Natural killer cell (primary cell): Measurements from ENCODE around the gene SCYL1. TPM values are rescaled to one million over a fixed set of nuclear protein-coding genes. Genes with fewer than 3 reads are reported as not detected.
A peak's percentile ranks its signal among the peaks of the same experiment; 100 is the strongest.

ENCODE experiments used
- ATAC-seq, 3 donors: fragments of 150-1000 bp in 2 of 3; fragments of 200-7000 bp in 1 of 3; cut with Tn5 transposase; 1 replicate in 1 of 3; 2 replicates in 2 of 3; pipeline ENCODE4 v1.10.0; 2021; ENCODE audit warnings: mild to moderate bottlenecking in 2 of 3, moderate library complexity in 2 of 3
- DNase-seq, 2 donors: peaks; one replicate each; pipeline versions ENCODE4 v3.0.0 to v3.0.0-alpha.2; 2013 to 2021; ENCODE audit warnings: mixed read lengths in 1 of 2
- H3K27ac ChIP-seq: one replicate; pipeline ENCODE4 v1.5.1; 2013; ENCODE audit warnings: mild to moderate bottlenecking, low read length
- H3K27me3 ChIP-seq: one replicate; pipeline ENCODE4 v1.6.1; 2013; ENCODE audit warnings: low read length; ENCODE audit not compliant: control insufficient read depth, insufficient read depth
- H3K36me3 ChIP-seq: one replicate; pipeline ENCODE4 v1.6.1; 2013; ENCODE audit warnings: low read length; ENCODE audit not compliant: control insufficient read depth, insufficient read depth
- H3K4me1 ChIP-seq: one replicate; pipeline ENCODE4 v1.6.1; 2013; ENCODE audit warnings: low read length; ENCODE audit not compliant: control insufficient read depth, insufficient read depth
- H3K4me3 ChIP-seq: one replicate; pipeline ENCODE4 v1.5.1; 2013; ENCODE audit warnings: low read length
- H3K9me3 ChIP-seq: one replicate; pipeline ENCODE4 v1.6.1; 2013; ENCODE audit warnings: low read length; ENCODE audit not compliant: control insufficient read depth, insufficient read depth
- H3K27ac Mint-ChIP-seq, 2 donors: one replicate each; pipeline ENCODE4 v1.8.0; 2022; ENCODE audit warnings: mild to moderate bottlenecking in 2 of 2, mixed read lengths in 2 of 2, moderate library complexity in 1 of 2
- H3K27me3 Mint-ChIP-seq, 2 donors: one replicate each; pipeline ENCODE4 v1.8.0; 2022; ENCODE audit warnings: low read depth in 2 of 2, mixed read lengths in 2 of 2
- H3K36me3 Mint-ChIP-seq: one replicate; pipeline ENCODE4 v1.8.0; 2022; ENCODE audit warnings: mixed read lengths
- H3K4me1 Mint-ChIP-seq, 2 donors: one replicate each; pipeline ENCODE4 v1.8.0; 2022; ENCODE audit warnings: mixed read lengths in 2 of 2
- H3K4me3 Mint-ChIP-seq: one replicate; pipeline ENCODE4 v1.8.0; 2022; ENCODE audit warnings: mild to moderate bottlenecking, moderate library complexity, mixed read lengths
- H3K9me3 Mint-ChIP-seq, 2 donors: one replicate each; pipeline ENCODE4 v1.8.0; 2022; ENCODE audit warnings: mixed read lengths in 2 of 2
- WGBS: methylation state at CpG from one replicate; pipeline ENCODE4 v1.1.7; 2013; ENCODE audit warnings: missing lambda C conversion rate; ENCODE audit not compliant: insufficient coverage; 5-methylcytosine and 5-hydroxymethylcytosine counted together
- intact Hi-C: fragments of 100-400 bp; cut with micrococcal nuclease; formaldehyde crosslinking; loops from one replicate; pipeline ENCODE4 v1.14.2; 2022
- total RNA-seq, 4 donors: library from RNA; stranded (reverse); fragments of 120-200 nt in 1 of 4; gene quantifications; one replicate each; pipeline versions ENCODE4 v1.2.3 to v1.2.4, GENCODE V29; 2013 to 2022
- TF ChIP-seq, protein P1 (sequence below): fragments of 200-600 bp; IDR thresholded peaks from one replicate; pipeline ENCODE4 v1.8.0; 2022; ENCODE audit warnings: antibody characterized with exemption

Gene SCYL1
- total RNA-seq, 3 donors from 2014 or later (not counting 1 experiment from before 2014, with no cell fraction given), result 61.7 to 79.9 (median 71.3) TPM

DNA sequence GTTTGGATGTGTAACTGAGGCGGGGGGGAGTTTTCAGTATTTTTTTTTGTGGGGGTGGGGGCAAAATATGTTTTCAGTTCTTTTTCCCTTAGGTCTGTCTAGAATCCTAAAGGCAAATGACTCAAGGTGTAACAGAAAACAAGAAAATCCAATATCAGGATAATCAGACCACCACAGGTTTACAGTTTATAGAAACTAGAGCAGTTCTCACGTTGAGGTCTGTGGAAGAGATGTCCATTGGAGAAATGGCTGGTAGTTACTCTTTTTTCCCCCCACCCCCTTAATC, 23.8 kb upstream of the SCYL1 start:
- Mint-ChIP-seq H3K27ac (no peak overlapping the region), H3K9me3 (no peaks in the 10 kb centered on the region), H3K4me3 (no peak overlapping the region), H3K36me3 (peaks cover 7% of the 10 kb centered on the region), H3K4me1 (peaks cover 42 to 48% of the 10 kb centered on the region in 2 donors), H3K27me3 (no peaks in the 10 kb centered on the region)
- no peaks in the 10 kb centered on the region for H3K27me3 ChIP-seq
- H3K4me3 ChIP-seq, result peak overlapping the region; percentile 75
- intact Hi-C loops, result loop anchor here (10.0 kb wide), 1 partner anchor 286 kb away; no protein-coding TSS in a partner anchor
- no peaks in the 10 kb centered on the region for H3K9me3 ChIP-seq
- TF ChIP-seq, protein P1, sequence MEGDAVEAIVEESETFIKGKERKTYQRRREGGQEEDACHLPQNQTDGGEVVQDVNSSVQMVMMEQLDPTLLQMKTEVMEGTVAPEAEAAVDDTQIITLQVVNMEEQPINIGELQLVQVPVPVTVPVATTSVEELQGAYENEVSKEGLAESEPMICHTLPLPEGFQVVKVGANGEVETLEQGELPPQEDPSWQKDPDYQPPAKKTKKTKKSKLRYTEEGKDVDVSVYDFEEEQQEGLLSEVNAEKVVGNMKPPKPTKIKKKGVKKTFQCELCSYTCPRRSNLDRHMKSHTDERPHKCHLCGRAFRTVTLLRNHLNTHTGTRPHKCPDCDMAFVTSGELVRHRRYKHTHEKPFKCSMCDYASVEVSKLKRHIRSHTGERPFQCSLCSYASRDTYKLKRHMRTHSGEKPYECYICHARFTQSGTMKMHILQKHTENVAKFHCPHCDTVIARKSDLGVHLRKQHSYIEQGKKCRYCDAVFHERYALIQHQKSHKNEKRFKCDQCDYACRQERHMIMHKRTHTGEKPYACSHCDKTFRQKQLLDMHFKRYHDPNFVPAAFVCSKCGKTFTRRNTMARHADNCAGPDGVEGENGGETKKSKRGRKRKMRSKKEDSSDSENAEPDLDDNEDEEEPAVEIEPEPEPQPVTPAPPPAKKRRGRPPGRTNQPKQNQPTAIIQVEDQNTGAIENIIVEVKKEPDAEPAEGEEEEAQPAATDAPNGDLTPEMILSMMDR, result no peak
- no CpG with 5 or more reads among the region's 2 CpGs for WGBS
- ATAC-seq (no peak), DNase-seq (no peak)
- H3K4me1 ChIP-seq, result peaks cover 37% of the 10 kb centered on the region
- H3K27ac ChIP-seq, result peak overlapping the region; percentile 96
- H3K36me3 ChIP-seq, result peaks cover 55% of the 10 kb centered on the region

DNA sequence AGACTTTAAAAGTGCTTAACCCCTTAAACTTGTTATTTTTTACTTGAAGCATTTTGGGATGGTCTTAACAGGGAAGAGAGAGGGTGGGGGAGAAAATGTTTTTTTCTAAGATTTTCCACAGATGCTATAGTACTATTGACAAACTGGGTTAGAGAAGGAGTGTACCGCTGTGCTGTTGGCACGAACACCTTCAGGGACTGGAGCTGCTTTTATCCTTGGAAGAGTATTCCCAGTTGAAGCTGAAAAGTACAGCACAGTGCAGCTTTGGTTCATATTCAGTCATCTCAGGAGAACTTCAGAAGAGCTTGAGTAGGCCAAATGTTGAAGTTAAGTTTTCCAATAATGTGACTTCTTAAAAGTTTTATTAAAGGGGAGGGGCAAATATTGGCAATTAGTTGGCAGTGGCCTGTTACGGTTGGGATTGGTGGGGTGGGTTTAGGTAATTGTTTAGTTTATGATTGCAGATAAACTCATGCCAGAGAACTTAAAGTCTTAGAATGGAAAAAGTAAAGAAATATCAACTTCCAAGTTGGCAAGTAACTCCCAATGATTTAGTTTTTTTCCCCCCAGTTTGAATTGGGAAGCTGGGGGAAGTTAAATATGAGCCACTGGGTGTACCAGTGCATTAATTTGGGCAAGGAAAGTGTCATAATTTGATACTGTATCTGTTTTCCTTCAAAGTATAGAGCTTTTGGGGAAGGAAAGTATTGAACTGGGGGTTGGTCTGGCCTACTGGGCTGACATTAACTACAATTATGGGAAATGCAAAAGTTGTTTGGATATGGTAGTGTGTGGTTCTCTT, 23.2 kb upstream of the SCYL1 start:
- H3K36me3 Mint-ChIP-seq, result peaks cover 11% of the 10 kb centered on the region
- Histone ChIP-seq H3K27ac (peak overlapping the region; percentile 96), H3K9me3 (no peaks in the 10 kb centered on the region), H3K36me3 (peaks cover 60% of the 10 kb centered on the region), H3K27me3 (no peaks in the 10 kb centered on the region), H3K4me3 (peak overlapping the region; percentile 75), H3K4me1 (peaks cover 37% of the 10 kb centered on the region)
- intact Hi-C loops, result loop anchor here (10.0 kb wide), 1 partner anchor 287 kb away; no protein-coding TSS in a partner anchor
- H3K27ac Mint-ChIP-seq, result no peak overlapping the region
- 0% methylated on average over 3 of the region's 3 CpGs for WGBS
- H3K4me3 Mint-ChIP-seq, result no peak overlapping the region
- peaks cover 42 to 49% of the 10 kb centered on the region in 2 donors for H3K4me1 Mint-ChIP-seq
- ATAC-seq (no peak), DNase-seq (peak in 1 of 2 donors; percentile 36)
- no peaks in the 10 kb centered on the region for H3K27me3 Mint-ChIP-seq
- TF ChIP-seq, protein P1, result no peak
- no peaks in the 10 kb centered on the region for H3K9me3 Mint-ChIP-seq

DNA sequence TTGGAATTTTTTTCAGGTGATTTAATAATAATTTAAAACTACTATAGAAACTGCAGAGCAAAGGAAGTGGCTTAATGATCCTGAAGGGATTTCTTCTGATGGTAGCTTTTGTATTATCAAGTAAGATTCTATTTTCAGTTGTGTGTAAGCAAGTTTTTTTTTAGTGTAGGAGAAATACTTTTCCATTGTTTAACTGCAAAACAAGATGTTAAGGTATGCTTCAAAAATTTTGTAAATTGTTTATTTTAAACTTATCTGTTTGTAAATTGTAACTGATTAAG, 22.7 kb upstream of the SCYL1 start:
- TF ChIP-seq, protein P1, result no peak
- peaks cover 37% of the 10 kb centered on the region for H3K4me1 ChIP-seq

More for the DNA sequence above, 22.7 kb upstream of the SCYL1 start:
- peak overlapping the region; percentile 75 for H3K4me3 ChIP-seq
- Mint-ChIP-seq H3K36me3 (peaks cover 11% of the 10 kb centered on the region), H3K9me3 (no peaks in the 10 kb centered on the region), H3K4me1 (peaks cover 42 to 49% of the 10 kb centered on the region in 2 donors), H3K27me3 (no peaks in the 10 kb centered on the region), H3K27ac (no peak overlapping the region), H3K4me3 (no peak overlapping the region)
- DNase-seq (no peak), ATAC-seq (no peak)
- peaks cover 65% of the 10 kb centered on the region for H3K36me3 ChIP-seq
- peak overlapping the region; percentile 96 for H3K27ac ChIP-seq
- intact Hi-C loops, result loop anchor here (10.0 kb wide), 1 partner anchor 287 kb away; no protein-coding TSS in a partner anchor
- H3K9me3 ChIP-seq, result no peaks in the 10 kb centered on the region
- H3K27me3 ChIP-seq, result no peaks in the 10 kb centered on the region
